ENCODE data around the gene ACKR2.

Gene ACKR2

GRCh38 chr3:42809202-42809601 is at the start of gene ACKR2:
Gene ACKR2, plus strand, starts transcription at chr3:42809445. Its CDS starts 55,058 bp downstream, at chr3:42864503.
- H3K4me1 Mint-ChIP-seq, result peaks cover 6% of the 10 kb centered on the region
- H3K4me3 Mint-ChIP-seq, result no peak within 1 kb of the TSS
- H3K27ac Mint-ChIP-seq, result no peak within 1 kb of the TSS
- no peaks in the 10 kb centered on the region for H3K9me3 Mint-ChIP-seq
- no peak for ATAC-seq
- no peaks in the 10 kb centered on the region for H3K36me3 Mint-ChIP-seq
- peaks cover 19% of the 10 kb centered on the region for H3K27me3 Mint-ChIP-seq

GRCh38 chr3:42762046-42762724 is 47.1 kb upstream of the ACKR2 start:
- no peaks in the 10 kb centered on the region for H3K9me3 Mint-ChIP-seq
- no peak overlapping the region for H3K4me3 Mint-ChIP-seq
- H3K27me3 Mint-ChIP-seq, result no peaks in the 10 kb centered on the region
- no peaks in the 10 kb centered on the region for H3K36me3 Mint-ChIP-seq
- no peaks in the 10 kb centered on the region for H3K4me1 Mint-ChIP-seq
- H3K27ac Mint-ChIP-seq, result no peak overlapping the region
- ATAC-seq, result no peak

GRCh38 chr3:42763021-42763420 is 46.2 kb upstream of the ACKR2 start:
- Mint-ChIP-seq H3K4me1 (no peaks in the 10 kb centered on the region), H3K27me3 (no peaks in the 10 kb centered on the region), H3K27ac (no peak overlapping the region), H3K9me3 (no peaks in the 10 kb centered on the region), H3K4me3 (no peak overlapping the region), H3K36me3 (no peaks in the 10 kb centered on the region)
- ATAC-seq, result no peak

- H3K9me3 Mint-ChIP-seq, result no peaks in the 10 kb centered on the region
- H3K4me1 Mint-ChIP-seq, result no peaks in the 10 kb centered on the region
- no peak overlapping the region for H3K4me3 Mint-ChIP-seq
- no peak overlapping the region for H3K27ac Mint-ChIP-seq
- no peaks in the 10 kb centered on the region for H3K27me3 Mint-ChIP-seq
- no peak for ATAC-seq
- H3K36me3 Mint-ChIP-seq, result no peaks in the 10 kb centered on the region
These were observed 45.1 kb upstream of the ACKR2 start for GRCh38 chr3:42764115-42764514.

GRCh38 chr3:42764561-42765295 is 44.5 kb upstream of the ACKR2 start:
- H3K27ac Mint-ChIP-seq, result no peak overlapping the region
- no peak for ATAC-seq
- H3K4me1 Mint-ChIP-seq, result no peaks in the 10 kb centered on the region
- no peaks in the 10 kb centered on the region for H3K27me3 Mint-ChIP-seq
- H3K36me3 Mint-ChIP-seq, result no peaks in the 10 kb centered on the region
- H3K9me3 Mint-ChIP-seq, result no peaks in the 10 kb centered on the region
- no peak overlapping the region for H3K4me3 Mint-ChIP-seq

- Mint-ChIP-seq H3K27me3 (no peaks in the 10 kb centered on the region), H3K27ac (no peak overlapping the region), H3K36me3 (no peaks in the 10 kb centered on the region)
These were observed 39.6 kb upstream of the ACKR2 start for GRCh38 chr3:42769477-42770131.

GRCh38 chr3:42771271-42771670 is 38.0 kb upstream of the ACKR2 start:
- Mint-ChIP-seq H3K27ac (no peak overlapping the region), H3K9me3 (no peaks in the 10 kb centered on the region), H3K27me3 (no peaks in the 10 kb centered on the region), H3K36me3 (no peaks in the 10 kb centered on the region), H3K4me3 (no peak overlapping the region), H3K4me1 (peaks cover 14% of the 10 kb centered on the region)
- ATAC-seq, result no peak

More at GRCh38 chr3:42769477-42770131, 39.6 kb upstream of the ACKR2 start:
- no peak overlapping the region for H3K4me3 Mint-ChIP-seq
- ATAC-seq, result no peak
- peaks cover 14% of the 10 kb centered on the region for H3K4me1 Mint-ChIP-seq
- no peaks in the 10 kb centered on the region for H3K9me3 Mint-ChIP-seq

GRCh38 chr3:42772670-42773408 is 36.4 kb upstream of the ACKR2 start, which contains the start of gene CCDC13:
Gene CCDC13, minus strand, starts transcription at chr3:42773253. Its CDS starts 14,908 bp downstream, at chr3:42758345.
- Mint-ChIP-seq H3K4me1 (peaks cover 14% of the 10 kb centered on the region), H3K4me3 (peak within 1 kb of the TSS; percentile 81)
- ATAC-seq, result peak; percentile 98

GRCh38 chr3:42773409-42773751 is 35.9 kb upstream of the ACKR2 start:
- peaks cover 14% of the 10 kb centered on the region for H3K4me1 Mint-ChIP-seq
- H3K4me3 Mint-ChIP-seq, result peak overlapping the region; percentile 81
- H3K27me3 Mint-ChIP-seq, result no peaks in the 10 kb centered on the region
- ATAC-seq, result peak; percentile 10
- no peaks in the 10 kb centered on the region for H3K9me3 Mint-ChIP-seq
- H3K27ac Mint-ChIP-seq, result peak overlapping the region; percentile 92
- H3K36me3 Mint-ChIP-seq, result no peaks in the 10 kb centered on the region

More at GRCh38 chr3:42772670-42773408, 36.4 kb upstream of the ACKR2 start, which contains the start of gene CCDC13:
- H3K36me3 Mint-ChIP-seq, result no peaks in the 10 kb centered on the region
- no peaks in the 10 kb centered on the region for H3K27me3 Mint-ChIP-seq
- no peaks in the 10 kb centered on the region for H3K9me3 Mint-ChIP-seq
- peak within 1 kb of the TSS; percentile 92 for H3K27ac Mint-ChIP-seq

GRCh38 chr3:42778644-42779043 is 30.6 kb upstream of the ACKR2 start:
- Mint-ChIP-seq H3K27ac (no peak overlapping the region), H3K27me3 (no peaks in the 10 kb centered on the region), H3K4me3 (no peak overlapping the region), H3K4me1 (peaks cover 5% of the 10 kb centered on the region), H3K9me3 (no peaks in the 10 kb centered on the region), H3K36me3 (peaks cover 10% of the 10 kb centered on the region)
- no peak for ATAC-seq

GRCh38 chr3:42780398-42780797 is 28.8 kb upstream of the ACKR2 start:
- Mint-ChIP-seq H3K4me3 (no peak overlapping the region), H3K27ac (no peak overlapping the region), H3K9me3 (no peaks in the 10 kb centered on the region), H3K27me3 (no peaks in the 10 kb centered on the region), H3K4me1 (peaks cover 5% of the 10 kb centered on the region), H3K36me3 (peaks cover 11% of the 10 kb centered on the region)
- no peak for ATAC-seq

- no peaks in the 10 kb centered on the region for H3K27me3 Mint-ChIP-seq
- no peaks in the 10 kb centered on the region for H3K9me3 Mint-ChIP-seq
- no peak overlapping the region for H3K27ac Mint-ChIP-seq
- ATAC-seq, result peak; percentile 65
- H3K4me1 Mint-ChIP-seq, result peaks cover 5% of the 10 kb centered on the region
- no peak overlapping the region for H3K4me3 Mint-ChIP-seq
- peaks cover 17% of the 10 kb centered on the region for H3K36me3 Mint-ChIP-seq
These were observed 28.1 kb upstream of the ACKR2 start for GRCh38 chr3:42780892-42781700.

GRCh38 chr3:42786212-42786611 is 23.0 kb upstream of the ACKR2 start:
- Mint-ChIP-seq H3K27ac (no peak overlapping the region), H3K4me3 (no peak overlapping the region), H3K36me3 (peaks cover 44% of the 10 kb centered on the region), H3K4me1 (peaks cover 10% of the 10 kb centered on the region), H3K9me3 (no peaks in the 10 kb centered on the region), H3K27me3 (no peaks in the 10 kb centered on the region)
- ATAC-seq, result no peak

- H3K36me3 Mint-ChIP-seq, result peaks cover 44% of the 10 kb centered on the region
- H3K9me3 Mint-ChIP-seq, result no peaks in the 10 kb centered on the region
- H3K4me3 Mint-ChIP-seq, result no peak overlapping the region
- ATAC-seq, result no peak
- H3K27me3 Mint-ChIP-seq, result no peaks in the 10 kb centered on the region
- no peak overlapping the region for H3K27ac Mint-ChIP-seq
- H3K4me1 Mint-ChIP-seq, result peaks cover 10% of the 10 kb centered on the region
These were observed 22.6 kb upstream of the ACKR2 start for GRCh38 chr3:42786631-42787030.
